NB4 (cell line): ENCODE data around the gene AOPEP.
A peak's percentile ranks its signal among the peaks of the same experiment; 100 is the strongest.

Experiments used
- DNase-seq: peaks from one replicate; pipeline ENCODE4 v3.0.0; 2010; ENCODE audit warnings: low read depth
- H3K4me3 ChIP-seq: one replicate; pipeline ENCODE4 v1.5.1; 2011; ENCODE audit warnings: mild to moderate bottlenecking, low read depth, low read length, moderate library complexity
- MAX ChIP-seq: IDR thresholded peaks from 2 replicates; pipeline ENCODE4 v1.6.1; 2011; ENCODE audit warnings: low read depth, low read length
- MYC ChIP-seq: IDR thresholded peaks from 2 replicates; pipeline ENCODE4 v1.6.1; 2011; ENCODE audit warnings: low read depth, low read length
- POLR2A ChIP-seq: IDR thresholded peaks from 2 replicates; pipeline ENCODE4 v1.6.1; 2011; ENCODE audit warnings: mild to moderate bottlenecking; ENCODE audit not compliant: insufficient read length; ENCODE audit errors: extremely low read depth
- TF ChIP-seq, protein P1 (sequence below): IDR thresholded peaks from one replicate; pipeline ENCODE4 v1.5.1; 2012; ENCODE audit warnings: low read depth, low read length

The AOPEP gene

DNA sequence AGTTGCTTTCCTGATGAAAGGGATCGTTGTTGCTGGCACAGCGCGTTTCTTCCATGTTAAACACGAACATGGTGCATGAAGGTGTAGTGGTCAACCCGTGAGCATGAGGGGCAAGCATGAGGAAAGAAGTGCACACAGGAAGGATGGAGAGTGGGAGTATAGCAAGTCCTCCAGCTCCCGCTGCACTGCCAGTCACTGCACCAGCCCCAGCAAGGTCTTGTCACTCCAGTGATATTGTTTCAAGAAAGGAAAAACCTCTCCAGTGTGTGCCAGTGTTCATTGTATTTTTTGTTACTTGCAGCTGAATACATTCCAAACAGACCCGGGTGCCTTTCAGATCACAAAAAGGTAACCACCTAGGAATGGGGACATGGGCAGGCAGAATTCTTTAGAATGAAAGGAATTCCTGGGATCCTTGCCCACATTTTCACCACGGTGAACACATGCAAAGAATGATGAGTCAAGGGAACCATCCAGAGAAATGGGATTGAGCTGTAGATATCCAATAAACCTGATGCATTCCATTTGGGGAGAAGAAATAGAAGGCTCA lies 186.3 kb downstream of the AOPEP start:
- TF ChIP-seq, protein P1, sequence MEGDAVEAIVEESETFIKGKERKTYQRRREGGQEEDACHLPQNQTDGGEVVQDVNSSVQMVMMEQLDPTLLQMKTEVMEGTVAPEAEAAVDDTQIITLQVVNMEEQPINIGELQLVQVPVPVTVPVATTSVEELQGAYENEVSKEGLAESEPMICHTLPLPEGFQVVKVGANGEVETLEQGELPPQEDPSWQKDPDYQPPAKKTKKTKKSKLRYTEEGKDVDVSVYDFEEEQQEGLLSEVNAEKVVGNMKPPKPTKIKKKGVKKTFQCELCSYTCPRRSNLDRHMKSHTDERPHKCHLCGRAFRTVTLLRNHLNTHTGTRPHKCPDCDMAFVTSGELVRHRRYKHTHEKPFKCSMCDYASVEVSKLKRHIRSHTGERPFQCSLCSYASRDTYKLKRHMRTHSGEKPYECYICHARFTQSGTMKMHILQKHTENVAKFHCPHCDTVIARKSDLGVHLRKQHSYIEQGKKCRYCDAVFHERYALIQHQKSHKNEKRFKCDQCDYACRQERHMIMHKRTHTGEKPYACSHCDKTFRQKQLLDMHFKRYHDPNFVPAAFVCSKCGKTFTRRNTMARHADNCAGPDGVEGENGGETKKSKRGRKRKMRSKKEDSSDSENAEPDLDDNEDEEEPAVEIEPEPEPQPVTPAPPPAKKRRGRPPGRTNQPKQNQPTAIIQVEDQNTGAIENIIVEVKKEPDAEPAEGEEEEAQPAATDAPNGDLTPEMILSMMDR: no peak
- no peak for TF ChIP-seq MAX
- no peak overlapping the region for H3K4me3 ChIP-seq
- no peak for DNase-seq

GRCh38 chr9:94913550-94913949 lies 187.1 kb downstream of the AOPEP start:
- no peak overlapping the region for H3K4me3 ChIP-seq
- TF ChIP-seq MYC: no peak
- no peak for TF ChIP-seq POLR2A
- TF ChIP-seq, protein P1: no peak
- no peak for TF ChIP-seq MAX
- DNase-seq: no peak

DNA sequence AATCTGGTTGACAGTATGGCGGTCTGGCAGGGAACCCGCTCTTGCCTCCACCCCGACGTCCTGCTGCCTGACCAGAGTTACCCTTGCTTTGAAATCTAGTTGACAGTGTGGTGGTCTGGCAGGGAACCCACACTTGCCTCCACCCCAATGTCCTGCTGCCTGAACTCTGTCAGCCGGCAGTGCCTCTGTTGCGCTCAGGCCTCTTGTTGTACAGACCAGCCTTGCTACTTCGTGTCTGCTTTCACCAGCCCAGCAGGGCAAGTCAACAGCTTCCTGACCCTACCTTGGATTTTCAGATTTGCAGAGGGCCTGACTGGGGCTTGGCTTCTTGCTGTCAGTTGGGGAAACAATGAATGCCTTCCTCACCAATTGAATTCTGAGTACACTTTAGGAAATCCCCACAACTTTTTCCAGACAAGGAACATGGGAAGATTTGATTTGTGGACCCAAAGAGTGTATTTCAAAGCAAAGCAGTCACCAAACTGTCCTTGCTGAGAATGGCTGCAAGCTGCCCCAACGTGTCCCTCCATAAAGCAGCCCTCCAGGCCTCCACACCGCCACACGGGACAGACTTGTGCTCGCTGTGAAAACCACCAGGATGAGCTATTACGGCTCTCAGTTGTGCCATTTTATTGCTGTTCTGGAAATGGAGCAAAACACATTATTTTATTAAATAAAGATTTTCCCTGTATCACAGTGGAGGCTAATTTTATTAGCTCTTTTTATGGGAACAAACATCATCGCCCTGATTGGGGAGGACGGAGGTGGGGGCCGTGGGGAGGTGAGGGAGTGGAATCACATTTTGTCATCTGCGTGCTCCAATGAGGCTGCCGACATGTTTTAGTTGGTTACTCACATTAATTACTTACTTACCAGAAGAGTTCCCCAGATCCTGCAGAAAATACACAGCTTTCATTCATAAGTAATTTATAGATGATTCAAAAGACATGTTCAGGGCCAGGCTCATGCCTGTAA lies 189.3 kb downstream of the AOPEP start:
- H3K4me3 ChIP-seq: no peak overlapping the region
- TF ChIP-seq MAX (no peak), POLR2A (no peak)
- TF ChIP-seq, protein P1: no peak
- DNase-seq: no peak

DNA sequence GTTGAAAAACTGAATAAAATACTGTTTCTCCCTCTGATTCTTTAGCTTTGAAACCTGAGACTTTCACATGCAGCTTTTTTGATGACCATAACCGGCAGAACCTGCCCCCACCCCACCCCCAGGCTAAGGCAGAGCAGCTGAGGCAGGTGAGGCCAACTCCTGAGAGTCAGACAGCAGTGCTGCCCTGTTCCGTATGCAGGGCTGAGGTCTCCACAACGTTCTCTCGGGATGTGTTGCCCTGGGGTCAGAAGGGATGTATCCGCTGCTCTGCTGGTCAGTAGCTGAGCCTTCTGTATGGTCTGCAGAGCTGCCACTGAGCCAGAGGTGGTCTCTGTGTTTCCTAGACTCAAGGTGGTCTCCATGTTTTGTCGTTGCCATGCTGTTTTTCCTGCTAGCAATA lies 190.5 kb downstream of the AOPEP start:
- no peak overlapping the region for H3K4me3 ChIP-seq
- DNase-seq: no peak
- TF ChIP-seq MYC (no peak), POLR2A (no peak), MAX (no peak)
- TF ChIP-seq, protein P1: no peak

DNA sequence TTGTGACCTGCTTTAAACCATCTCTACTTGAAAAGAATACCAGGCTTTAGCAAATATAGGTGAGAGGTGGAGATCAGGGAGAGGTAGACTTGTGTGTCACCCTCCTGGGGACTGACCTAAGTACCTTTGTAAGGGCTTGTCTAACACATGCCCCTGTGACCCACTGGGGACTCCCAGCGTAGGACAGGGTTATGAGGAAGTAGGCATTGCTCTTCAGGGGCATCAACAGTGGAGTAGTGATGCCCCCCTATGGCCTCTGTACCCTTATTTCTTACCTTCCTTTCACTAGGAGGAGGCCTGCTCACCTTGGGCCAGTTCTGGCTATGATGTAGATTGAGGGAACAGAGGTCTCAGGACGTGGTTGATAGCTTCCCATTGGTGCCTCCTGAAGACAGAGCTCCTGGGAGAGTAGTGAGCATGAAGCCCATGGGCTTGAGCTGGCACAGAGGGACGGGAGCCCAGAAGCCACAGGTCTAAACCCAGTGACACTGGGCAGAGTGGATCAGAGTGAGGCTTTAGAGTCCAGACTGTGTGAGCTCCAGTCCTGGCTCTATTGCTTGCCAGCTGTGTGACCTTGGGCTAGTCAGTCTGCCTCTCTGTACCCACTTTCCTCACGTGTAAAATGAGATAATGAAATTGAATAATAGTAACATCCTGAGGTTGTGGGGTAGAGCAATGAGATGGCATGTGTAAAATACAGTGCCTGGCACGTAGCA lies 191.7 kb downstream of the AOPEP start:
- TF ChIP-seq, protein P1: no peak
- TF ChIP-seq MYC (no peak), MAX (no peak), POLR2A (no peak)
- no peak overlapping the region for H3K4me3 ChIP-seq
- peak; percentile 28 for DNase-seq
